K562 (cell line): ENCODE data around the gene ATP23. TPM values are rescaled to one million over a fixed set of nuclear protein-coding genes. Genes with fewer than 3 reads are reported as not detected.

Experiments used
- ATAC-seq: fragments of 200-7000 bp; cut with Tn5 transposase; 3 replicates; pipeline ENCODE4 v1.9.1; 2020; ENCODE audit warnings: moderate library complexity
- BruUV-seq: library from RNA; stranded (reverse); fragments of 400-500 nt; replicated peaks from 2 replicates; lab custom pipeline; 2021; lab: Mats Ljungman, UMichigan
- CTCF ChIA-PET: fragments of 300-600 bp; formaldehyde crosslinking; extraction: SDS; loops from one replicate; lab custom pipeline; 2021; ENCODE audit warnings: low intra/inter-chr PET ratio; lab: Yijun Ruan, JAX
- POLR2A ChIA-PET: fragments of 300-600, 350-650 bp; sonication (Branson Sonifier 250); formaldehyde crosslinking; extraction: SDS; loops from one replicate; lab custom pipeline; 2021; ENCODE audit warnings: antibody characterized with exemption, inconsistent platforms; lab: Yijun Ruan, JAX
- DNase-seq, 4 experiments: peaks; one replicate each; pipeline versions ENCODE4 v3.0.0 to v3.0.0-alpha.2; 2011 to 2018; ENCODE audit warnings: low spot score in 3 of 4, mixed read lengths in 3 of 4; ENCODE audit errors: extremely low read depth in 1 of 4
- FAIRE-seq: peaks from 2 replicates; lab custom pipeline; 2011; peaks lifted over from hg19 to GRCh38; lab: Jason Lieb, UNC
- H2AFZ ChIP-seq: 2 replicates; pipeline ENCODE4 v1.6.0; 2011; ENCODE audit warnings: low read depth, low read length, control low read depth, inconsistent platforms
- H3K27ac ChIP-seq: fragments of 200-600 bp; 3 replicates; pipeline ENCODE4 v1.8.0; 2011; ENCODE audit warnings: low read depth, mild to moderate bottlenecking, control low read depth, inconsistent platforms, low read length, moderate library complexity, mixed read lengths; ENCODE audit errors: extremely low read depth
- H3K27me3 ChIP-seq, 2 experiments: fragments of 300-600 bp in 1 of 2; 2 replicates in 1 of 2; 3 replicates in 1 of 2; pipeline versions ENCODE4 v1.6.0 to v1.8.0; 2011; ENCODE audit warnings: inconsistent platforms in 2 of 2, low read length in 2 of 2, mild to moderate bottlenecking in 1 of 2, mixed read lengths in 1 of 2, moderate library complexity in 1 of 2; ENCODE audit not compliant: control insufficient read depth in 2 of 2, insufficient read depth in 2 of 2
- H3K36me3 ChIP-seq: fragments of 300-600 bp; 3 replicates; pipeline ENCODE4 v1.8.0; 2011; ENCODE audit warnings: mild to moderate bottlenecking, low read length, inconsistent platforms; ENCODE audit not compliant: control insufficient read depth, insufficient read depth
- H3K4me1 ChIP-seq, 2 experiments: fragments of 200-600 bp in 1 of 2; replicated peaks in 1 of 2; 2 replicates in 1 of 2; 3 replicates in 1 of 2; pipeline versions ENCODE4 v1.5.1 to v1.8.0; 2011; ENCODE audit warnings: inconsistent platforms in 2 of 2, low read length in 2 of 2, mild to moderate bottlenecking in 1 of 2, mixed read lengths in 1 of 2, moderate library complexity in 1 of 2; ENCODE audit not compliant: control insufficient read depth in 2 of 2, insufficient read depth in 2 of 2
- H3K4me2 ChIP-seq: 2 replicates; pipeline ENCODE4 v1.6.1; 2011; ENCODE audit warnings: low read length, control low read depth, inconsistent platforms, mixed read lengths; ENCODE audit not compliant: insufficient read depth
- H3K4me3 ChIP-seq: fragments of 200-600 bp; sonication (generic), shearing (Covaris generic); 2 replicates; pipeline ENCODE4 v1.5.1; 2016; ENCODE audit warnings: control low read depth, inconsistent platforms
- H3K79me2 ChIP-seq: fragments of 200-600 bp; 3 replicates; pipeline ENCODE4 v1.8.0; 2011; ENCODE audit warnings: low read length, inconsistent platforms; ENCODE audit not compliant: control insufficient read depth, insufficient read depth
- H3K9ac ChIP-seq, 2 experiments: 2 replicates each; pipeline versions ENCODE4 v1.6.0 to v1.6.1; 2011; ENCODE audit warnings: low read depth in 2 of 2, low read length in 2 of 2, control low read depth in 1 of 2, inconsistent platforms in 1 of 2, mild to moderate bottlenecking in 1 of 2, mixed read lengths in 1 of 2; ENCODE audit not compliant: insufficient read depth in 1 of 2
- H3K9me1 ChIP-seq: one replicate; pipeline ENCODE4 v1.6.0; 2011; ENCODE audit warnings: inconsistent platforms, mild to moderate bottlenecking, low read length, moderate library complexity; ENCODE audit not compliant: control insufficient read depth, insufficient read depth
- H3K9me3 ChIP-seq: replicated peaks from 2 replicates; pipeline ENCODE4 v1.5.1; 2011; ENCODE audit warnings: low read depth, low read length, inconsistent platforms; ENCODE audit not compliant: control insufficient read depth, insufficient read depth
- H4K20me1 ChIP-seq: replicated peaks from 2 replicates; pipeline ENCODE4 v1.6.1; 2011; ENCODE audit warnings: low read length, inconsistent platforms, mixed read lengths; ENCODE audit not compliant: control insufficient read depth, insufficient read depth
- ARID4B ChIP-seq: sonication (generic); formaldehyde crosslinking; IDR thresholded peaks from 2 replicates; pipeline ENCODE4 v1.8.0; 2022; ENCODE audit warnings: mild to moderate bottlenecking, missing genetic modification reagents
- GTF2E2 ChIP-seq: fragments of 200-800 bp; sonication (Bioruptor generic); IDR thresholded peaks from 2 replicates; pipeline ENCODE4 v1.6.1; 2016; ENCODE audit warnings: missing genetic modification characterization, missing compliant biosample characterization
- RFX7 ChIP-seq: fragments of 250-450 bp; sonication (Bioruptor Pico); IDR thresholded peaks from 2 replicates; pipeline ENCODE4 v1.5.1; 2021; ENCODE audit warnings: mild to moderate bottlenecking
- SIN3A ChIP-seq, 2 experiments: fragments of 150-350 bp in 1 of 2; IDR thresholded peaks; 2 replicates each; pipeline ENCODE4 v1.6.1; 2011 to 2016; ENCODE audit warnings: borderline replicate concordance in 2 of 2, low read depth in 2 of 2, low read length in 2 of 2, mild to moderate bottlenecking in 2 of 2, moderate library complexity in 2 of 2; ENCODE audit not compliant: control insufficient read depth in 1 of 2
- ZBTB26 ChIP-seq: fragments of 450-650 bp; formaldehyde crosslinking; IDR thresholded peaks from 2 replicates; pipeline ENCODE4 v1.4.0; 2022; ENCODE audit warnings: missing genetic modification characterization
- whole genome bisulfite sequencing: fragments of 100-300 bp; shearing (Covaris generic); methylation state at CpG from one replicate; pipeline ENCODE4 v1.1.6; 2016; ENCODE audit warnings: low coverage, mixed read lengths; ENCODE audit not compliant: insufficient coverage; ENCODE audit errors: missing lambda C conversion rate; 5-methylcytosine and 5-hydroxymethylcytosine counted together
- in situ Hi-C: fragments of 300-500 bp; cut with MboI; formaldehyde crosslinking; loops from 4 replicates; pipeline ENCODE4 v1.15.0; 2018; ENCODE audit warnings: inconsistent platforms, mixed read lengths
- intact Hi-C: fragments of 100-400 bp; cut with micrococcal nuclease; formaldehyde crosslinking; loops from 2 replicates; pipeline ENCODE4 v1.14.2; 2022
- polyA plus RNA-seq, 8 experiments: library from polyadenylated mRNA; depleted of rRNA in 4 of 8; stranded (reverse) in 5 of 8; unstranded in 3 of 8; fragments of >200 nt; fragmentation: Nextera tagmentation in 2 of 8; fragmentation: Illumina TruSeq in 1 of 8; extraction: Ambion mirVana in 2 of 8; extraction: Trizol in 1 of 8; gene quantifications; 2 replicates each; pipeline versions ENCODE4 v1.2.1 to v1.2.3, GENCODE V29; 2011 to 2014; ENCODE audit warnings: inconsistent platforms in 1 of 8, missing spikeins in 1 of 8
- total RNA-seq, 7 experiments: library from RNA; depleted of rRNA in 6 of 7; stranded (reverse); fragments of >200 nt in 6 of 7; fragmentation: Illumina TruSeq in 2 of 7; extraction: Trizol in 2 of 7; gene quantifications; 2 replicates each; pipeline versions ENCODE4 v1.2.1 to v1.2.3, GENCODE V29; 2011 to 2021; ENCODE audit warnings: low replicate concordance in 1 of 7
- TF ChIP-seq, protein P1 (sequence below): fragments of 450-650 bp; formaldehyde crosslinking; conservative IDR thresholded peaks from 2 replicates; pipeline ENCODE4 v1.4.0; 2022; ENCODE audit warnings: mild to moderate bottlenecking, missing genetic modification characterization
- TF ChIP-seq, protein P2 (sequence below): fragments of 450-650 bp; formaldehyde crosslinking; IDR thresholded peaks from 2 replicates; pipeline ENCODE4 v1.4.0; 2020; ENCODE audit warnings: mild to moderate bottlenecking, moderate library complexity
- TF ChIP-seq, protein P3 (sequence below): fragments of 250-450 bp; sonication (Bioruptor Pico); IDR thresholded peaks from 2 replicates; pipeline ENCODE4 v1.5.0; 2021; ENCODE audit warnings: mild to moderate bottlenecking, moderate library complexity

Gene ATP23
- total and polyA plus RNA-seq, 9 of the 15 experiments (the other 6 are each of a cell fraction or from before 2014, with no cell fraction given) = 8.3 to 53.7 (median 28.5) TPM

- H3K9ac ChIP-seq = peak overlapping the region in 1 of 2 experiments; percentile 91; a peak in 2 of 4 replicates
- intact Hi-C loops = no loop called here
- H2AFZ ChIP-seq = peak overlapping the region; percentile 51; the same call in 1 of the 2 replicates
These were observed 4.9 kb upstream of the ATP23 start for GRCh38 chr12:57936513-57936883.

More at GRCh38 chr12:57936513-57936883, 4.9 kb upstream of the ATP23 start:
- Histone ChIP-seq H3K4me2 (peak overlapping the region; percentile 76), H3K27me3 (no peaks in the 10 kb centered on the region), H3K79me2 (peaks cover 29% of the 10 kb centered on the region), H3K27ac (peak overlapping the region; percentile 84), H3K9me3 (no peaks in the 10 kb centered on the region), H3K4me1 (peaks cover 0 to 2% of the 10 kb centered on the region in 2 experiments; a peak in 4 of 5 replicates), H4K20me1 (no peaks in the 10 kb centered on the region), H3K9me1 (no peaks in the 10 kb centered on the region), H3K36me3 (no peaks in the 10 kb centered on the region), H3K4me3 (peak overlapping the region; percentile 50)
- ChIA-PET POLR2A (interaction anchor here (0.7 to 1.2 kb wide), 2 partner anchors 22 to 93 kb away, joined by 3 read pairs; no protein-coding TSS in a partner anchor), CTCF (no interaction called here)
- FAIRE-seq = no peak
- no peak for ATAC-seq
- TSS peak; percentile 95 for BruUV-seq
- in situ Hi-C loops = no loop called here
- 9% methylated on average over 3 of the region's 3 CpGs for WGBS
- TF ChIP-seq RFX7 (CRISPR knock-in tag) (0 out of 2 replicates have a peak, but pooled peaks have one; percentile 46), GTF2E2 (tag) (0 out of 2 replicates have a peak, but pooled peaks have one; percentile 18), ARID4B (CRISPR knock-in tag) (no peak), ZBTB26 (CRISPR knock-in tag) (peak; percentile 35; the same call in 1 of the 2 replicates), SIN3A (IDR thresholded peaks at IDR 0.05; ENCODE audit: borderline replicate concordance in 2 of 2, control insufficient read depth in 1 of 2, low read depth in 2 of 2, low read length in 2 of 2) (0 out of 4 replicates have a peak, but pooled peaks of 1 of the 2 experiments have one; percentile 8)
- TF ChIP-seq, protein P1, sequence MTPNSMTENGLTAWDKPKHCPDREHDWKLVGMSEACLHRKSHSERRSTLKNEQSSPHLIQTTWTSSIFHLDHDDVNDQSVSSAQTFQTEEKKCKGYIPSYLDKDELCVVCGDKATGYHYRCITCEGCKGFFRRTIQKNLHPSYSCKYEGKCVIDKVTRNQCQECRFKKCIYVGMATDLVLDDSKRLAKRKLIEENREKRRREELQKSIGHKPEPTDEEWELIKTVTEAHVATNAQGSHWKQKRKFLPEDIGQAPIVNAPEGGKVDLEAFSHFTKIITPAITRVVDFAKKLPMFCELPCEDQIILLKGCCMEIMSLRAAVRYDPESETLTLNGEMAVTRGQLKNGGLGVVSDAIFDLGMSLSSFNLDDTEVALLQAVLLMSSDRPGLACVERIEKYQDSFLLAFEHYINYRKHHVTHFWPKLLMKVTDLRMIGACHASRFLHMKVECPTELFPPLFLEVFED (CRISPR knock-in tag) = 0 out of 2 replicates have a peak, but pooled peaks have one; percentile 27
- TF ChIP-seq, protein P2, sequence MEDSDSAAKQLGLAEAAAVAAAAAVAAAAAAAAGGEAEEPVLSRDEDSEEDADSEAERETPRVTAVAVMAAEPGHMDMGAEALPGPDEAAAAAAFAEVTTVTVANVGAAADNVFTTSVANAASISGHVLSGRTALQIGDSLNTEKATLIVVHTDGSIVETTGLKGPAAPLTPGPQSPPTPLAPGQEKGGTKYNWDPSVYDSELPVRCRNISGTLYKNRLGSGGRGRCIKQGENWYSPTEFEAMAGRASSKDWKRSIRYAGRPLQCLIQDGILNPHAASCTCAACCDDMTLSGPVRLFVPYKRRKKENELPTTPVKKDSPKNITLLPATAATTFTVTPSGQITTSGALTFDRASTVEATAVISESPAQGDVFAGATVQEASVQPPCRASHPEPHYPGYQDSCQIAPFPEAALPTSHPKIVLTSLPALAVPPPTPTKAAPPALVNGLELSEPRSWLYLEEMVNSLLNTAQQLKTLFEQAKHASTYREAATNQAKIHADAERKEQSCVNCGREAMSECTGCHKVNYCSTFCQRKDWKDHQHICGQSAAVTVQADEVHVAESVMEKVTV (CRISPR knock-in tag) = 0 out of 2 replicates have a peak, but pooled peaks have one; percentile 4
- TF ChIP-seq, protein P3, sequence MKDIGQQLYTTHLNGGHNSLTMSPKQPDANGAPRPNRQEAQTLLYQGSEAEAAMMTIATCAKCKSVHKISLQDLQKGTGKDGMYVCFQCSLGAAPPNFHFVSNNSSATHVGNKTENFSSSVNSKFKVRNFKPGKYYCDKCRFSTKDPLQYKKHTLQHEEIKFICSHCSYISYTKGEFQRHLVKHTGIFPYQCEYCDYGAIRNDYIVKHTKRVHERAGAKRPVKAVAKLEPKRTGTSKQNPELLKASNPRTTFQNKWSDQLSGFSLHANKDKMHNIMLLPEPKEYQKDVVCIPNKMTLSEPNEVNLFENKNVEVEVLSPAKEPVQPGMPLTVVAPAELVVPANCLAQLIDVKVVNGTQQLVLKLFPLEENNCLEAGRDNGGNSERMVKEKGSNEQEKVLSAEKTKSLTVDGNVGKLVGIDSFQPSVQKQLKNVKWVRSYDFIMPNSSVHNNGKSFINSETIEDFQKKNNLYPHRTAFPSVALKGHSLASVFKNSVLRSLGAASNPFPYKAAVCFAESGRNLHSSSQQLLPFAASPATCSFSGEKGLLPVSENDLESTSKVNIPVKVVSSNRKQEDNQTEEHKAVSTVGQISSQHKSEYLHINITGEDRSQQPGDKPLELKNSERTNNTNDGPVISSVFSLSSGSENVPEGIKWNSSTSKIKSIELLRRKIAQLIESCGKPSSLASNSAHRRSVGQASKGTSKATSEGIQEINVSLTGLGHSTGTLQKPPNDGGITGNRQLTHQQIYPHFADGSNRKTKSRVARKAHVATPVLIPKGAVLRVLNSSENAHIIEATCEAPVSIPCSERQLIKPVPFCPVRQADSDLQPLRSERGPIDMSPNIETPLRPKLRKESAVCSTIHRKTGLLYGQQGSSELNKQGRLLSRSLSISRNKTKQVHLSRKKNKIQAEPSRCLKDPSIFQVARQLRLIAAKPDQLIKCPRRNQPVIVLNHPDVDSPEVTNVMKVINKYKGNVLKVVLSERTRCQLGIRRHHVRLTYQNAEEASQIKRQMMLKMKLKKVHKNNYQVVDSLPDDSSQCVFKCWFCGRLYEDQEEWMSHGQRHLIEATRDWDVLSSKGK (CRISPR knock-in tag) = no peak
- DNase-seq = no peak
